Loucy (cell line): ENCODE data around the gene POU2F1.

Experiments used
- H2AFZ ChIP-seq: fragments of 200-600 bp; sonication (generic); 2 replicates; pipeline ENCODE4 v1.6.0; 2016; ENCODE audit warnings: antibody characterized with exemption, mild to moderate bottlenecking, low read length, moderate library complexity
- H3F3A ChIP-seq: fragments of 200-600 bp; 2 replicates; pipeline ENCODE4 v1.6.0; 2016; ENCODE audit warnings: antibody characterized with exemption, low read depth, mild to moderate bottlenecking
- H3K27me3 ChIP-seq: fragments of 200-600 bp; sonication (generic); 2 replicates; pipeline ENCODE4 v1.6.1; 2014; ENCODE audit warnings: low read length, mild to moderate bottlenecking; ENCODE audit not compliant: insufficient read depth, poor library complexity, severe bottlenecking
- H3K36me3 ChIP-seq: fragments of 200-600 bp; sonication (generic); 2 replicates; pipeline ENCODE4 v1.6.1; 2016; ENCODE audit warnings: low read length; ENCODE audit not compliant: insufficient read depth
- H3K4me1 ChIP-seq: fragments of 200-600 bp; sonication (generic); 2 replicates; pipeline ENCODE4 v1.5.1; 2014; ENCODE audit warnings: low read length, mild to moderate bottlenecking; ENCODE audit not compliant: insufficient read depth, poor library complexity, severe bottlenecking
- H3K4me2 ChIP-seq: fragments of 200-600 bp; sonication (generic); 2 replicates; pipeline ENCODE4 v1.6.0; 2014; ENCODE audit warnings: antibody characterized with exemption, low read length, low read depth, mild to moderate bottlenecking; ENCODE audit not compliant: poor library complexity, severe bottlenecking
- H3K4me3 ChIP-seq: fragments of 200-600 bp; sonication (generic); 2 replicates; pipeline ENCODE4 v1.5.1; 2014; ENCODE audit warnings: low read length, mild to moderate bottlenecking, mixed read lengths; ENCODE audit not compliant: poor library complexity, severe bottlenecking
- H3K79me2 ChIP-seq: fragments of 200-600 bp; sonication (generic); 2 replicates; pipeline ENCODE4 v1.6.1; 2014; ENCODE audit warnings: low read length; ENCODE audit not compliant: insufficient read depth
- H3K9ac ChIP-seq: fragments of 200-600 bp; sonication (generic); 2 replicates; pipeline ENCODE4 v1.6.0; 2014; ENCODE audit warnings: mild to moderate bottlenecking, low read depth, low read length, moderate library complexity; ENCODE audit not compliant: poor library complexity, severe bottlenecking
- H3K9me2 ChIP-seq: fragments of 200-600 bp; sonication (generic); replicated peaks from 2 replicates; pipeline ENCODE4 v1.6.1; 2016; ENCODE audit warnings: low read depth, low read length, mixed read lengths
- H3K9me3 ChIP-seq: fragments of 200-600 bp; sonication (generic); 2 replicates; pipeline ENCODE4 v1.6.1; 2014; ENCODE audit warnings: mild to moderate bottlenecking, antibody characterized with exemption, low read length, low read depth; ENCODE audit not compliant: insufficient read depth
- H4K20me1 ChIP-seq: fragments of 200-600 bp; sonication (generic); 2 replicates; pipeline ENCODE4 v1.6.0; 2014; ENCODE audit warnings: antibody characterized with exemption, low read length, mild to moderate bottlenecking; ENCODE audit not compliant: insufficient read depth, poor library complexity, severe bottlenecking
- CTCF ChIP-seq: fragments of 200-600 bp; sonication (generic); conservative IDR thresholded peaks from 2 replicates; pipeline ENCODE4 v1.5.1; 2014; ENCODE audit warnings: mild to moderate bottlenecking, antibody characterized with exemption, low read length
- EZH2phosphoT487 ChIP-seq: fragments of 200-600 bp; IDR thresholded peaks from 2 replicates; pipeline ENCODE4 v1.6.1; 2018; ENCODE audit warnings: antibody characterized with exemption, mild to moderate bottlenecking, moderate library complexity, borderline replicate concordance

The POU2F1 gene

DNA sequence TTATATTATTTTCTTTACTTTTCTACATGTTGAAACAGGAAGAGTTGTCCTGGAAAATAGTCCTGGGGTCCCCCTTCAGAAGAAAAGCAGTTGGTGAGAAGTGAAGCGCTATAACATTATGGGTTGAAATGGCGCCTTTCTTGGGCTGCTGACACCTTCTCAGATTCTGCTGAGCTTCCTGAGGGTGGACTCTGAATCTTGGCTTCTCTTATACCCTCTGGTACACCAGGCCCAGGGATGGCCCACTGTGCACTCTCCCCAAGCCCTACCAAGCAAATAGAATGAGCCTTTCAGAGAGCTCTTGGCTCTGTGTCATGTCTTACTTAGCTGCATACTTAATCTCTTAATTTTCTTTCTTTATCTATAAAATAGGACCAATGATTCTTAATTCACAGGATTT is 255.4 kb downstream of the POU2F1 start:
- Histone ChIP-seq H3K9me2 (no peaks in the 10 kb centered on the region), H3K9me3 (no peaks in the 10 kb centered on the region), H3K79me2 (peaks cover 88% of the 10 kb centered on the region), H2AFZ (no peak overlapping the region), H3K27me3 (no peaks in the 10 kb centered on the region), H3K4me3 (no peak overlapping the region), H3K4me1 (peaks cover 30% of the 10 kb centered on the region), H3K4me2 (no peak overlapping the region), H3K9ac (no peak overlapping the region), H3K36me3 (peaks cover 37% of the 10 kb centered on the region; the same call in 1 of the 2 replicates), H3F3A (0 out of 2 replicates have a peak, but pooled peaks cover 4% of the 10 kb centered on the region), H4K20me1 (peaks cover 14% of the 10 kb centered on the region)
- no peak for TF ChIP-seq CTCF
- TF ChIP-seq EZH2phosphoT487, result no peak
